K562 (cell line): ENCODE measurements around the gene MAGI2. TPM values are rescaled to one million over a fixed set of nuclear protein-coding genes. Genes with fewer than 3 reads are reported as not detected.

ENCODE experiments used
- ELF4 ChIP-seq: fragments of 450-650 bp; formaldehyde crosslinking; IDR thresholded peaks from 2 replicates; pipeline ENCODE4 v1.4.0; 2022; ENCODE audit warnings: missing genetic modification characterization
- EP400 ChIP-seq: fragments of 450-650 bp; IDR thresholded peaks from 2 replicates; pipeline ENCODE4 v1.6.1; 2017; ENCODE audit warnings: antibody characterized with exemption, mild to moderate bottlenecking, moderate library complexity
- ETS2 ChIP-seq: IDR thresholded peaks from 2 replicates; pipeline ENCODE4 v1.6.1; 2016; ENCODE audit warnings: borderline replicate concordance, missing genetic modification characterization, mild to moderate bottlenecking, moderate library complexity, missing compliant biosample characterization; ENCODE audit not compliant: poor library complexity, severe bottlenecking
- GABPB1 ChIP-seq: sonication (generic); formaldehyde crosslinking; IDR thresholded peaks from 2 replicates; pipeline ENCODE4 v1.8.0; 2022; ENCODE audit warnings: mild to moderate bottlenecking, missing genetic modification reagents
- L3MBTL2 ChIP-seq: fragments of 450-650 bp; IDR thresholded peaks from 2 replicates; pipeline ENCODE4 v1.6.1; 2016; ENCODE audit warnings: mild to moderate bottlenecking, moderate library complexity
- MEIS2 ChIP-seq: fragments of 450-650 bp; IDR thresholded peaks from 2 replicates; pipeline ENCODE4 v1.6.1; 2014; ENCODE audit warnings: mild to moderate bottlenecking; ENCODE audit not compliant: partially characterized antibody
- PHF8 ChIP-seq: fragments of 200-600 bp; sonication (generic); IDR thresholded peaks from 2 replicates; pipeline ENCODE4 v1.6.1; 2012; ENCODE audit warnings: mixed run types, mild to moderate bottlenecking, inconsistent platforms, low read length, moderate library complexity, borderline replicate concordance
- RB1 ChIP-seq: fragments of 450-650 bp; IDR thresholded peaks from 2 replicates; pipeline ENCODE4 v1.6.1; 2017; ENCODE audit warnings: low read depth, mild to moderate bottlenecking
- RBBP5 ChIP-seq: fragments of 200-600 bp; sonication (generic); IDR thresholded peaks from 2 replicates; pipeline ENCODE4 v1.6.1; 2012; ENCODE audit warnings: borderline replicate concordance, mild to moderate bottlenecking, low read length, control low read depth, inconsistent platforms; ENCODE audit not compliant: insufficient read depth, poor library complexity, severe bottlenecking
- SIN3A ChIP-seq, 2 experiments: fragments of 150-350 bp in 1 of 2; IDR thresholded peaks; 2 replicates each; pipeline ENCODE4 v1.6.1; 2011 to 2016; ENCODE audit warnings: borderline replicate concordance in 2 of 2, low read depth in 2 of 2, low read length in 2 of 2, mild to moderate bottlenecking in 2 of 2, moderate library complexity in 2 of 2; ENCODE audit not compliant: control insufficient read depth in 1 of 2
- TAF9B ChIP-seq: fragments of 450-650 bp; IDR thresholded peaks from 2 replicates; pipeline ENCODE4 v1.6.1; 2018; ENCODE audit warnings: mild to moderate bottlenecking; ENCODE audit not compliant: partially characterized antibody
- ZNF444 ChIP-seq: fragments of 250-450 bp; sonication (Bioruptor Pico); IDR thresholded peaks from 2 replicates; pipeline ENCODE4 v1.4.0; 2020; ENCODE audit warnings: mild to moderate bottlenecking, moderate library complexity
- ZNF717 ChIP-seq: fragments of 250-450 bp; sonication (Bioruptor Pico); IDR thresholded peaks from 2 replicates; pipeline ENCODE4 v1.5.0; 2021
- polyA plus RNA-seq, 8 experiments: library from polyadenylated mRNA; depleted of rRNA in 4 of 8; stranded (reverse) in 5 of 8; unstranded in 3 of 8; fragments of >200 nt; fragmentation: Nextera tagmentation in 2 of 8; fragmentation: Illumina TruSeq in 1 of 8; extraction: Ambion mirVana in 2 of 8; extraction: Trizol in 1 of 8; gene quantifications; 2 replicates each; pipeline versions ENCODE4 v1.2.1 to v1.2.3, GENCODE V29; 2011 to 2014; ENCODE audit warnings: inconsistent platforms in 1 of 8, missing spikeins in 1 of 8
- total RNA-seq, 7 experiments: library from RNA; depleted of rRNA in 6 of 7; stranded (reverse); fragments of >200 nt in 6 of 7; fragmentation: Illumina TruSeq in 2 of 7; extraction: Trizol in 2 of 7; gene quantifications; 2 replicates each; pipeline versions ENCODE4 v1.2.1 to v1.2.3, GENCODE V29; 2011 to 2021; ENCODE audit warnings: low replicate concordance in 1 of 7
- TF ChIP-seq, protein P1 (sequence below), 3 experiments: IDR thresholded peaks in 2 of 3; conservative IDR thresholded peaks in 1 of 3; 2 replicates each; pipeline ENCODE4 v1.5.1; 2011 to 2012; ENCODE audit warnings: low read length in 3 of 3, mild to moderate bottlenecking in 3 of 3, control low read depth in 2 of 3, improper control_type of control experiment in 1 of 3, inconsistent platforms in 1 of 3, low read depth in 1 of 3, mixed read lengths in 1 of 3, moderate library complexity in 1 of 3; ENCODE audit not compliant: insufficient read depth in 2 of 3
- TF ChIP-seq, protein P2 (sequence below): sonication (generic); formaldehyde crosslinking; IDR thresholded peaks from 2 replicates; pipeline ENCODE4 v1.8.1; 2023; ENCODE audit warnings: mild to moderate bottlenecking, missing genetic modification reagents
- TF ChIP-seq, protein P3 (sequence below): fragments of 450-650 bp; formaldehyde crosslinking; IDR thresholded peaks from 2 replicates; pipeline ENCODE4 v1.4.0; 2022; ENCODE audit warnings: missing genetic modification characterization
- TF ChIP-seq, protein P4 (sequence below): IDR thresholded peaks from 2 replicates; pipeline ENCODE4 v1.6.1; 2012; ENCODE audit warnings: low read depth, low read length, improper control_type of control experiment, borderline replicate concordance
- TF ChIP-seq, protein P5 (sequence below): fragments of 200-800 bp; sonication (Bioruptor generic); IDR thresholded peaks from 2 replicates; pipeline ENCODE4 v1.6.1; 2017; ENCODE audit warnings: missing genetic modification characterization, missing compliant biosample characterization

MAGI2 gene
- total and polyA plus RNA-seq, 9 of the 15 experiments (the other 6 are each of a cell fraction or from before 2014, with no cell fraction given), result 0.27 to 1.4 (median 0.70) TPM

DNA sequence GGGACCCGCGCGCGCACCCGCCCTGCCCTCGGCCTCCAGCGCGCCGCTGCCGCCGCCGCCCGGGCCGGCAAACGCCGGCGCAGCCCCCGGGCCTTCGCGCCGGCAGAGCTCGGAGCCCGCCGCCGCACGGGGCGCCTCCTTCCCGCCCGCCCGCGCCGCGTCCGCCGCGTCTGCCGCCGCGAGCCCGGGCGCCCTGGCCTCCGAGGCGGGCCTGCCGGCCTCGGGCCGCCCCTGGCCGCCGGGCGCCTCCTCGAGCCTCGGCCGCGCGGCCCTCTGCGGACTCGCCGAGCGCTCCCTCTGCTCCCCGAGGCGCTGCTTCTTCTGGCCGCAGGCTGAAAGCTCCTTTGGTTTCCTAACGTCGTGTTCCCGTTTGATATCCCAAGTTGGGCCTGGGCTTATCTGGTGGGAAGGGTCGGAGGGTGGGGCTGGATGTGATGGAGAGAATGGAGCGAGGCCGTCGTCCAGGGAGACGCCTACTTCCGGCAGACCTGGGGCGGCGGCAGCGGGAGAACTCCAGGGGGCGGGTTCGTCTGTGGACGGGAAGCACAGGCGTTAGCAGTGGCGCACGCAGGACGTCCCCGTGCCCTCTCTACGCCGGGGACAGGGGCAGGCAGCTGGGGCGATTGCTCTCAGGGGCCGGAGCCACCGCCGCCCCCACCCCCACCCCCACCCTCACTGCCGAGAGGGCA, 1433.9 kb downstream of the MAGI2 start (continued):
- TF ChIP-seq, protein P1, sequence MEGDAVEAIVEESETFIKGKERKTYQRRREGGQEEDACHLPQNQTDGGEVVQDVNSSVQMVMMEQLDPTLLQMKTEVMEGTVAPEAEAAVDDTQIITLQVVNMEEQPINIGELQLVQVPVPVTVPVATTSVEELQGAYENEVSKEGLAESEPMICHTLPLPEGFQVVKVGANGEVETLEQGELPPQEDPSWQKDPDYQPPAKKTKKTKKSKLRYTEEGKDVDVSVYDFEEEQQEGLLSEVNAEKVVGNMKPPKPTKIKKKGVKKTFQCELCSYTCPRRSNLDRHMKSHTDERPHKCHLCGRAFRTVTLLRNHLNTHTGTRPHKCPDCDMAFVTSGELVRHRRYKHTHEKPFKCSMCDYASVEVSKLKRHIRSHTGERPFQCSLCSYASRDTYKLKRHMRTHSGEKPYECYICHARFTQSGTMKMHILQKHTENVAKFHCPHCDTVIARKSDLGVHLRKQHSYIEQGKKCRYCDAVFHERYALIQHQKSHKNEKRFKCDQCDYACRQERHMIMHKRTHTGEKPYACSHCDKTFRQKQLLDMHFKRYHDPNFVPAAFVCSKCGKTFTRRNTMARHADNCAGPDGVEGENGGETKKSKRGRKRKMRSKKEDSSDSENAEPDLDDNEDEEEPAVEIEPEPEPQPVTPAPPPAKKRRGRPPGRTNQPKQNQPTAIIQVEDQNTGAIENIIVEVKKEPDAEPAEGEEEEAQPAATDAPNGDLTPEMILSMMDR (IDR thresholded peaks at IDR 0.05 in 2 of 3, conservative IDR thresholded peaks at IDR 0.05 in 1 of 3; ENCODE audit: insufficient read depth in 2 of 3, low read depth in 1 of 3, low read length in 3 of 3), result no peak; a peak in 1 of 6 replicates
- TF ChIP-seq ZNF444 (CRISPR knock-in tag), result no peak
- TF ChIP-seq RB1, result 0 out of 2 replicates have a peak, but pooled peaks have one; percentile 9
- no peak for TF ChIP-seq ZNF717 (CRISPR knock-in tag)
- TF ChIP-seq MEIS2, result peak; percentile 20
- TF ChIP-seq, protein P2, sequence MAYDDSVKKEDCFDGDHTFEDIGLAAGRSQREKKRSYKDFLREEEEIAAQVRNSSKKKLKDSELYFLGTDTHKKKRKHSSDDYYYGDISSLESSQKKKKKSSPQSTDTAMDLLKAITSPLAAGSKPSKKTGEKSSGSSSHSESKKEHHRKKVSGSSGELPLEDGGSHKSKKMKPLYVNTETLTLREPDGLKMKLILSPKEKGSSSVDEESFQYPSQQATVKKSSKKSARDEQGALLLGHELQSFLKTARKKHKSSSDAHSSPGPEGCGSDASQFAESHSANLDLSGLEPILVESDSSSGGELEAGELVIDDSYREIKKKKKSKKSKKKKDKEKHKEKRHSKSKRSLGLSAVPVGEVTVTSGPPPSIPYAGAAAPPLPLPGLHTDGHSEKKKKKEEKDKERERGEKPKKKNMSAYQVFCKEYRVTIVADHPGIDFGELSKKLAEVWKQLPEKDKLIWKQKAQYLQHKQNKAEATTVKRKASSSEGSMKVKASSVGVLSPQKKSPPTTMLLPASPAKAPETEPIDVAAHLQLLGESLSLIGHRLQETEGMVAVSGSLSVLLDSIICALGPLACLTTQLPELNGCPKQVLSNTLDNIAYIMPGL (CRISPR knock-in tag), result no peak
- TF ChIP-seq L3MBTL2, result peak; percentile 5; the same call in 1 of the 2 replicates
- peak in 1 of 2 experiments; percentile 32; a peak in 1 of 4 replicates for TF ChIP-seq SIN3A (IDR thresholded peaks at IDR 0.05; ENCODE audit: borderline replicate concordance in 2 of 2, control insufficient read depth in 1 of 2, low read depth in 2 of 2, low read length in 2 of 2)
- TF ChIP-seq, protein P3, sequence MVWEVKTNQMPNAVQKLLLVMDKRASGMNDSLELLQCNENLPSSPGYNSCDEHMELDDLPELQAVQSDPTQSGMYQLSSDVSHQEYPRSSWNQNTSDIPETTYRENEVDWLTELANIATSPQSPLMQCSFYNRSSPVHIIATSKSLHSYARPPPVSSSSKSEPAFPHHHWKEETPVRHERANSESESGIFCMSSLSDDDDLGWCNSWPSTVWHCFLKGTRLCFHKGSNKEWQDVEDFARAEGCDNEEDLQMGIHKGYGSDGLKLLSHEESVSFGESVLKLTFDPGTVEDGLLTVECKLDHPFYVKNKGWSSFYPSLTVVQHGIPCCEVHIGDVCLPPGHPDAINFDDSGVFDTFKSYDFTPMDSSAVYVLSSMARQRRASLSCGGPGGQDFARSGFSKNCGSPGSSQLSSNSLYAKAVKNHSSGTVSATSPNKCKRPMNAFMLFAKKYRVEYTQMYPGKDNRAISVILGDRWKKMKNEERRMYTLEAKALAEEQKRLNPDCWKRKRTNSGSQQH (CRISPR knock-in tag), result no peak
- peak; percentile 88 for TF ChIP-seq GABPB1 (CRISPR knock-in tag)
- 0 out of 2 replicates have a peak, but pooled peaks have one; percentile 4 for TF ChIP-seq EP400
- peak; percentile 76 for TF ChIP-seq RBBP5
- peak; percentile 67; the same call in 1 of the 2 replicates for TF ChIP-seq PHF8
- TF ChIP-seq, protein P4, sequence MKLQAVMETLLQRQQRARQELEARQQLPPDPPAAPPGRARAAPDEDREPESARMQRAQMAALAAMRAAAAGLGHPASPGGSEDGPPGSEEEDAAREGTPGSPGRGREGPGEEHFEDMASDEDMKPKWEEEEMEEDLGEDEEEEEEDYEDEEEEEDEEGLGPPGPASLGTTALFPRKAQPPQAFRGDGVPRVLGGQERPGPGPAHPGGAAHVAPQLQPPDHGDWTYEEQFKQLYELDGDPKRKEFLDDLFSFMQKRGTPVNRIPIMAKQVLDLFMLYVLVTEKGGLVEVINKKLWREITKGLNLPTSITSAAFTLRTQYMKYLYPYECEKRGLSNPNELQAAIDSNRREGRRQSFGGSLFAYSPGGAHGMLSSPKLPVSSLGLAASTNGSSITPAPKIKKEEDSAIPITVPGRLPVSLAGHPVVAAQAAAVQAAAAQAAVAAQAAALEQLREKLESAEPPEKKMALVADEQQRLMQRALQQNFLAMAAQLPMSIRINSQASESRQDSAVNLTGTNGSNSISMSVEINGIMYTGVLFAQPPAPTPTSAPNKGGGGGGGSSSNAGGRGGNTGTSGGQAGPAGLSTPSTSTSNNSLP, result no peak
- TF ChIP-seq, protein P5, sequence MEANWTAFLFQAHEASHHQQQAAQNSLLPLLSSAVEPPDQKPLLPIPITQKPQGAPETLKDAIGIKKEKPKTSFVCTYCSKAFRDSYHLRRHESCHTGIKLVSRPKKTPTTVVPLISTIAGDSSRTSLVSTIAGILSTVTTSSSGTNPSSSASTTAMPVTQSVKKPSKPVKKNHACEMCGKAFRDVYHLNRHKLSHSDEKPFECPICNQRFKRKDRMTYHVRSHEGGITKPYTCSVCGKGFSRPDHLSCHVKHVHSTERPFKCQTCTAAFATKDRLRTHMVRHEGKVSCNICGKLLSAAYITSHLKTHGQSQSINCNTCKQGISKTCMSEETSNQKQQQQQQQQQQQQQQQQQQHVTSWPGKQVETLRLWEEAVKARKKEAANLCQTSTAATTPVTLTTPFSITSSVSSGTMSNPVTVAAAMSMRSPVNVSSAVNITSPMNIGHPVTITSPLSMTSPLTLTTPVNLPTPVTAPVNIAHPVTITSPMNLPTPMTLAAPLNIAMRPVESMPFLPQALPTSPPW (CRISPR knock-in tag), result peak; percentile 68
- peak; percentile 20; the same call in 1 of the 2 replicates for TF ChIP-seq ELF4 (CRISPR knock-in tag)
- TF ChIP-seq ETS2 (tag), result no peak
- TF ChIP-seq TAF9B, result no peak
